MM.1S (cell line): ENCODE results near the gene COPS8.

ENCODE experiments used
- DNase-seq: peaks from one replicate; pipeline ENCODE4 v3.0.0-alpha.2; 2015
- H2AFZ ChIP-seq: fragments of 300-600 bp; sonication (generic); 2 replicates; pipeline ENCODE4 v1.6.0; 2016; ENCODE audit warnings: antibody characterized with exemption, low read length
- H3F3A ChIP-seq: fragments of 300-600 bp; sonication (generic); 2 replicates; pipeline ENCODE4 v1.6.1; 2016; ENCODE audit warnings: mild to moderate bottlenecking, antibody characterized with exemption, low read length, moderate library complexity, mixed read lengths; ENCODE audit not compliant: insufficient read depth
- H3K27ac ChIP-seq: fragments of 300-600 bp; sonication (generic); 2 replicates; pipeline ENCODE4 v1.5.1; 2016; ENCODE audit warnings: mild to moderate bottlenecking, low read length
- H3K27me3 ChIP-seq: fragments of 300-600 bp; sonication (generic); replicated peaks from 2 replicates; pipeline ENCODE4 v1.6.0; 2016; ENCODE audit warnings: low read length; ENCODE audit not compliant: insufficient read depth
- H3K36me3 ChIP-seq: fragments of 300-600 bp; sonication (generic); replicated peaks from 2 replicates; pipeline ENCODE4 v1.6.1; 2016; ENCODE audit warnings: mild to moderate bottlenecking, low read length, mixed read lengths; ENCODE audit not compliant: insufficient read depth
- H3K4me1 ChIP-seq: fragments of 300-600 bp; sonication (generic); 2 replicates; pipeline ENCODE4 v1.6.1; 2016; ENCODE audit warnings: low read length, mixed read lengths
- H3K4me2 ChIP-seq: fragments of 300-600 bp; sonication (generic); 2 replicates; pipeline ENCODE4 v1.6.0; 2016; ENCODE audit warnings: low read depth, low read length
- H3K4me3 ChIP-seq: fragments of 300-600 bp; sonication (generic); 2 replicates; pipeline ENCODE4 v1.5.1; 2016; ENCODE audit warnings: low read length, mixed read lengths
- H3K79me2 ChIP-seq: fragments of 300-600 bp; sonication (generic); 2 replicates; pipeline ENCODE4 v1.6.1; 2016; ENCODE audit warnings: mixed run types, low read length, mixed read lengths
- H3K9ac ChIP-seq: fragments of 300-600 bp; sonication (generic); 2 replicates; pipeline ENCODE4 v1.6.1; 2016; ENCODE audit warnings: low read length, mixed read lengths
- H3K9me2 ChIP-seq: fragments of 300-600 bp; sonication (generic); replicated peaks from 2 replicates; pipeline ENCODE4 v1.6.1; 2016; ENCODE audit warnings: mild to moderate bottlenecking, low read length, mixed read lengths; ENCODE audit not compliant: insufficient read depth
- H3K9me3 ChIP-seq: fragments of 300-600 bp; sonication (generic); replicated peaks from 2 replicates; pipeline ENCODE4 v1.6.1; 2016; ENCODE audit warnings: mild to moderate bottlenecking, low read length, mixed read lengths; ENCODE audit not compliant: insufficient read depth
- H4K20me1 ChIP-seq: fragments of 300-600 bp; sonication (generic); 2 replicates; pipeline ENCODE4 v1.6.1; 2016; ENCODE audit warnings: mild to moderate bottlenecking, low read length, moderate library complexity, mixed read lengths; ENCODE audit not compliant: insufficient read depth
- CTCF ChIP-seq: fragments of 300-600 bp; sonication (generic); IDR thresholded peaks from 2 replicates; pipeline ENCODE4 v1.5.1; 2016; ENCODE audit warnings: antibody characterized with exemption, low read length, mixed read lengths
- EZH2 ChIP-seq: fragments of 300-600 bp; sonication (generic); optimal IDR thresholded peaks from 2 replicates; pipeline ENCODE3; 2017; ENCODE audit warnings: low read depth, mild to moderate bottlenecking, antibody characterized with exemption, low read length, mixed read lengths
- EZH2phosphoT487 ChIP-seq: fragments of 300-600 bp; sonication (generic); IDR thresholded peaks from 2 replicates; pipeline ENCODE4 v1.6.1; 2018; ENCODE audit warnings: antibody characterized with exemption, low read length

Gene COPS8

GRCh38 chr2:237057893-237058300 lies 27.8 kb upstream of the COPS8 start:
- Histone ChIP-seq H2AFZ (0 out of 2 replicates have a peak overlapping the region, but pooled peaks have one; percentile 27), H4K20me1 (no peaks in the 10 kb centered on the region), H3K27me3 (no peaks in the 10 kb centered on the region), H3K9ac (peak overlapping the region; percentile 79; the same call in 1 of the 2 replicates), H3F3A (peaks cover 26% of the 10 kb centered on the region), H3K9me2 (no peaks in the 10 kb centered on the region), H3K27ac (peak overlapping the region; percentile 98), H3K4me1 (peaks cover 33% of the 10 kb centered on the region), H3K4me2 (peak overlapping the region; percentile 93), H3K36me3 (no peaks in the 10 kb centered on the region), H3K4me3 (peak overlapping the region; percentile 52; the same call in 1 of the 2 replicates), H3K79me2 (no peaks in the 10 kb centered on the region), H3K9me3 (no peaks in the 10 kb centered on the region)
- no peak for TF ChIP-seq CTCF
- no peak for TF ChIP-seq EZH2
- TF ChIP-seq EZH2phosphoT487: no peak
- DNase-seq: peak; percentile 44

- Histone ChIP-seq H4K20me1 (no peaks in the 10 kb centered on the region), H3K79me2 (no peaks in the 10 kb centered on the region), H3K27me3 (no peaks in the 10 kb centered on the region), H3K9me3 (no peaks in the 10 kb centered on the region), H3K4me3 (peak overlapping the region; percentile 52), H3F3A (peaks cover 26% of the 10 kb centered on the region), H3K36me3 (no peaks in the 10 kb centered on the region), H3K9me2 (no peaks in the 10 kb centered on the region), H3K4me2 (peak overlapping the region; percentile 93), H3K9ac (peak overlapping the region; percentile 79), H3K4me1 (peaks cover 33% of the 10 kb centered on the region), H3K27ac (peak overlapping the region; percentile 98), H2AFZ (peak overlapping the region; percentile 27; the same call in 1 of the 2 replicates)
- no peak for DNase-seq
- TF ChIP-seq EZH2 (no peak), CTCF (no peak), EZH2phosphoT487 (no peak)
These were observed 27.3 kb upstream of the COPS8 start for GRCh38 chr2:237058423-237058822.

- H3K4me3 ChIP-seq: peak overlapping the region; percentile 52
- TF ChIP-seq CTCF (no peak), EZH2phosphoT487 (no peak)
- H3K4me2 ChIP-seq: peak overlapping the region; percentile 93
- H3K9me3 ChIP-seq: no peaks in the 10 kb centered on the region
- peak overlapping the region; percentile 98 for H3K27ac ChIP-seq
- no peaks in the 10 kb centered on the region for H3K9me2 ChIP-seq
- no peaks in the 10 kb centered on the region for H3K27me3 ChIP-seq
- no peaks in the 10 kb centered on the region for H3K36me3 ChIP-seq
- peaks cover 33% of the 10 kb centered on the region for H3K4me1 ChIP-seq
- peak overlapping the region; percentile 79 for H3K9ac ChIP-seq
- H3F3A ChIP-seq: peaks cover 26% of the 10 kb centered on the region
- no peaks in the 10 kb centered on the region for H3K79me2 ChIP-seq
- H4K20me1 ChIP-seq: no peaks in the 10 kb centered on the region
- peak; percentile 89 for DNase-seq
- H2AFZ ChIP-seq: peak overlapping the region; percentile 79
These were observed 26.4 kb upstream of the COPS8 start for GRCh38 chr2:237059155-237059875.
